Stimulated activated CD4-positive, alpha-beta T cell treated with anti-CD3 and anti-CD28 coated beads, Interleukin-1b, Interleukin-23, amount 100 ng/mL, for 1 hour (primary cell): ENCODE data around the gene ISG20L2.
"Not testable (repeated sequence)": the region's sequence is repeated elsewhere in the genome, so short reads cannot be mapped to it uniquely, and the experiment has no call there.

Experiments used
- DNase-seq, 2 donors: peaks; one replicate each; pipeline ENCODE4 v3.0.0-alpha.2; 2020; ENCODE audit warnings: low read depth in 2 of 2

ISG20L2 gene

DNA sequence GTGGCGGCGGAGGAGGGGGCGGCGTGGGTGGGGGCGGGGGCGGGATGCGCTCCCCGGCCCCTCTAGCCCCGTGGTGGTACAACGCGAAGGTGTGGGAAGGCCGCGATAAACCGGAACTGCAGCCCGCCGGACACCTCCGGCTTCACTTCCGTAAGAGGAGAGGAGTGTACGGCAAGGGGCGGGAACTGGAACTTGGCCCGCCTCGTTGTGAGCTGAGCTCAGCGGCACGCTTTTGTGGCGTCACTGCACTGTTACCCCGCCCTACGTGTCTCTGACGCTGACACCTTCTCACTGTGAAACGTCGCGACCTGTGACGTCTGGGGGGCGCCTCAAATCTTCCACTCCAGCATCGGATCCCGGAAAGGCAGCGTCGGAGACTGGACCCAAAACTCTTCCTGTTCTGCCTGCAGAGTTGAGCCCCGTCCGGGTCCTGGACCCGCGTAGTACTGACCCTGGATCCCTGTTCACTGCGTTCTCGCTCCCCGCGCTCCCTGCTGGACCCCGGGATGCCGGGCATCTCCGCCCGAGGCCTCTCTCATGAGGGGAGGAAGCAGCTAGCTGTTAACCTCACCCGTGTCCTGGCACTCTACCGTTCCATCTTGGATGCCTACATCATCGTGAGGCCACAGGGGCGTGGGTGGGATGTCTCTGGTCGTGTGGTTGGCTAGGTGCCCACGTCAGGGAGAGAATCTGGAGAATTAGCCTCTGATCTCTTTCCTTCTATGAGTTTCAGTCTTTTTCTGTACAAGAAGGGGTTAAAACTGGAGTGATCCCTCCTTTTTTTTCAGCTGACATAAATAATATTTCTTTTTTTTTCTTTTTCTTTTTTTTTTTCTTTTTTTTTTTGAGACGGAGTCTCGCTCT is at the start of gene ISG20L2:
TSS of gene ISG20L2 (minus strand) at position 168 of the 864 bp plus-strand sequence. CDS start 1,114 bp downstream, outside the sequence.
- DNase-seq: peak; percentile 79 to 83

DNA sequence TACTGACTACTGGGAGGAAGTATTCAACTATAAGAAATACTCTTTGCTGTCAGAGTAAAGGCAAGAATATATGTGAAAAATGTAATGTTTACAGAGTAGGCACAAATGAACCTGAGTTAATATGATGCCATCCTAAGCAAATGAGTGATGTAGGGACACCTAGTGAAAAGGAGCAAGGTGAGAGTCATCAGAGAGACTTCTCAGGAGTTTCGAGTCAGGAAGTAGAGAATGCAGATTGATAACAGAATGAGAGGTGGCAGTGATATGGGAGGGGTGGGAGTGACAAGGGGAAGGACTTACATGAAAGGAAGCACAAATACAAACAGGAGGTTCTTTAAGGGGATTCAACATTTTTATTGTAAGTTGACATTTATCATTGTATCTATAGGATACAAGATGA is 49.0 kb upstream of the ISG20L2 start:
- no peak for DNase-seq

- no peak for DNase-seq
Observed at GRCh38 chr1:156776942-156777341, 48.4 kb upstream of the ISG20L2 start.

GRCh38 chr1:156775799-156776198 is 47.2 kb upstream of the ISG20L2 start:
- DNase-seq: no peak

DNA sequence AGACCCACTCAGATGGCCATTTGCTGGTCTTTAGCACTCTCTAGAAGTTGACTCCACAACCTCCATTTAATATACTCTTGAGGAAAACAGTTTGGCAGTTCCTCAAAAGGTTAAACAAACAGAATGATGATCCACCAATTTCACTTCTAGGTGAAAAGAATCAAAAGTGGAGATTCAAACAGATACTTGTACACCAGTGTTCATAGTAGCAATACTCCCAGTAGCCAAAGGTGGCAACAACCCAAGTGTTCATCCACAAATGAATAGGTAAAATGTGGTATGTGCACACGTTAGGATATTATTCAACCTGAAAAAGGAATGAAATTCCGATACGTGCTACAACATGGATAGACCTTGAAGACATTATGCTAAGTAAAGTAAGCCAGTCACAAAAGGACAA is 45.0 kb upstream of the ISG20L2 start:
- DNase-seq: no peak

DNA sequence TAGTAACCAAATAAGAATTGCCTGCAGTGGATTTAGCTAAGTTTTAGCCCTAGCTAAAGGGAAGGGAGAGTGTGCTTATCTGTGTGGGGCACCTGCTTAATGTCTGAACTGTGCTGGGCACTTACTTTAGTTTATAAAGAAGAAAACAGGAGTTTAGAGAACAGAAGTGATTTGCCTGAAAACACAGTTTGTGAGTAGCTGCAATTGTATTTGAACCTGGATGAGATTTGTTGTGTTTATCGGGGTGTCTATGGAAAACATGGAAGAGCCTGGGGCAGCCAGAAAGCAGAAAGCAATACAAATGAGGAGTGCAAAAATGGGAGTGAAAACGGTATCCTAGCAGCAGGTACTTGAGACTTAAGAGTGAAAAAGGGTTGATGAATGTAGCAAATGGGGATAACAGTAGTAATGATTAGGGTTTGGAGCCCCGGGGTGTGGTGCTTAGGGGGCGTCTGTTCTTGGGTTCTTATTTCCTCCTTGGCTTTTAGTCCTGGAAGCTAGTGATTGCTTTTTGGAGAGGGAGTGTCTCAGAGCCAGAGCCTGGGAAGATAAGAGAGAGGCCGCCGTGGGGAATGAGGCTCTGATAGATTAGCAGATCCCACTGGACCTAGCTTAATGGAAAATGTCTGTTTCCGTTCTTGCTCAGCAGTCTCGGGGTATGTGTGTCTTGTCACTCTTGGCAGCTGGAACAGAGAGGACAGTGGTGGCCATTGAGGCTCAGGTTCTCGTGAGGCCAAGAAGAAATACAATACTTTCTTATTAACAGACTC is 44.3 kb upstream of the ISG20L2 start:
- no peak for DNase-seq

GRCh38 chr1:156772222-156772621 is 43.7 kb upstream of the ISG20L2 start:
- DNase-seq: no peak

GRCh38 chr1:156768610-156769295 is 40.2 kb upstream of the ISG20L2 start:
- no peak for DNase-seq

GRCh38 chr1:156767879-156768604 is 39.5 kb upstream of the ISG20L2 start:
- no peak for DNase-seq

- peak; percentile 83 to 93 for DNase-seq
Observed at GRCh38 chr1:156767101-156767878, 38.7 kb upstream of the ISG20L2 start, which contains the start of gene PRCC. Gene PRCC (plus strand): TSS chr1:156767535. CDS start chr1:156767772, 237 bp downstream.

DNA sequence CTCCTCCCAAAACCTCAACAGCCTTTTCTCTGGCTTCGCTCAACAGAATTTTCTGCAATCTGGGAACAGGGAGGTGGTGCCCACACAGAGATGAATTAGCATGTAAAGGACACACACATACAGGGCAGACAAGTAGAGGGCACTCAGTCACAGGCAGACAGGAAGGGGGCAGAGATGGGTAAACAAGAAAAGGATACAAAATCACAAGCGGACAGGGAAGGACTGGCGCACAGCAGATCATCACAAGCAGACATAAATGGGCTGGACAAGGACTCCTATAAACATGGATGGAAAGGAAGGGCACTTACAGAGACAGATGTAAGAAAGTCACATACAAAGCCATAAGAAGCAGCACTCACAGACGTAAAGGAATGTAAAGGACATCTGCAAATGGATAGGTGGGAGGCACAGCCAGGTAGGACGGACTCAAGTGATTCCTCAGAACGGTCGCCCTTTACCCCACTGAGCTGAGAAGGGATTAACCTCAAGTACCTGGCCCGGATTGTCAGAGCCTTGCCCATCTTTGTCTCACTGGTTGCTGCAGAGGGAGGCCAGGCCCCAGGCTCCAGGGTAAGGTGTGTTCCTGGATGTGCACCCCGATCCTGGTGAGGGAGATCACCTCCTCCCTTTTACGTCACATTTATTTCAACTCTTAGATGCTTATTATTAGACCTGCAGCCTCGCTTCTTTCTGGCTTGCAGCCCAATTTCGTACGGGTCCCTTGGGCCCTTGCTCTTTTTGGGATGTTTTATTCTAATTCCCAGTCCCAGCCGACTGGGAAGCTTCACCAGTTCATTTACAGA is 37.9 kb upstream of the ISG20L2 start:
- no peak for DNase-seq

- no peak for DNase-seq
Observed at GRCh38 chr1:156765666-156766065, 37.1 kb upstream of the ISG20L2 start.

DNA sequence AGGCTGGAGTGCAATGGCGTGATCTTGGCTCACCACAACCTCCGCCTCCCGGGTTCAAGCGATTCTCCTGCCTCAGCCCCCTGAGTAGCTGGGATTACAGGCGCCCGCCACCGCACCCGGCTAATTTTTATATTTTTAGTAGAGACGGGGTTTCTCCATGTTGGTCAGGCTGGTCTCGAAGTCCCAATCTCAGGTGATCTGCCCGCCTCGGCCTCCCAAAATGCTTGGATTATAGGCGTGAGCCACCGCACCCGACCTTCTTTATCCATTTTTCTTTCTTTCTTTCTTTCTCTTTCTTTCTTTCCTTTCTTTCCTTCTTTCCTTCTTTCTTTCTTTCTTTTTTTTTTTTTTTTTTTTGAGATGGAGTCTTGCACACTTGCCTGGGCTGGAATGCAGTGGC is 36.6 kb upstream of the ISG20L2 start:
- DNase-seq: not testable (repeated sequence)

DNA sequence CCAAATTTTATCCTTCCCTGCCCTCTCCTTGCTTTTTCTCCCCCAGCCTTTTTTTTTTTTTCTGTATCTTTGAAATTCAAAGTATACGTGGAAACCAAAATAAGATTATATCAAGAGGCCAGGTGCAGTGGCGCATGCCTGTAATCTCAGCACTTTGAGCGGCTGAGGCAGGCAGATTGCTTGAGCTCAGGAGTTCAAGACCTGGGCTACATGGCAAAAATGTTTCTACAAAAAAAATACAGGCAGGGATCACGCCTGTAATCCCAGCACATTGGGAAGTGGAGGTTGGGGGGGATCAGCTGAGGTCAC is 32.2 kb upstream of the ISG20L2 start:
- DNase-seq: no peak

GRCh38 chr1:156760092-156760795 is 31.7 kb upstream of the ISG20L2 start:
- DNase-seq: no peak

DNA sequence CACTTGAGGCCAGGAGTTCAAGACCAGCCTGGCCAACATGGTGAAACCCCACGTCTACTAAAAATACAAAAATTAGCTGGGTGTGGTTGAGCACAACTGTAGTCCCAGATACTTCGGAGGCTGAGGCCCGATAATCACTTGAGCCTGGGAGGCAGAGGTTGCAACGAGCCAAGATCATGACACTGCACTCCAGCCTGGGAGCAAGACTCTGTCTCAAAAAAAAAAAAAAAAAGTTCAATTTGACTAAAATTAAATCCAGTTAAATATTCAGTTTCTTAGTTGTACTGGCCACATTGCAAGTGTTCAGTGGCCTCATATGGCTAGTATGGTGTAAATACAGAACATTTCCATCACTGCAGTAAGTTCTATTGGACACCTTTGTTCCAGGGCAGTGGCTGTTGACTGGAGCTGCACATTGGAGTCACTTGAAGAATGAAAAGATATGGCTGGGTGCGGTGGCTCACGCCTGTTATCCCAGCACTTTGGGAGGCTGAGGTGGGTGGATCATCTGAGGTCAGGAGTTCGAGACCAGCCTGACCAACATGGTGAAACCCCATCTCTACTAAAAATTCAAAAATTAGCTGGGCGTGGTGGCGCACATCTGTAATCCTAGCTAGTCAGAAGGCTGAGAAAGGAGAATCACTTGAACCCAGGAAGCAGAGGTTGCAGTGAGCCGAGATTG is 29.1 kb upstream of the ISG20L2 start:
- not testable (repeated sequence) for DNase-seq

GRCh38 chr1:156756355-156756754 is 27.8 kb upstream of the ISG20L2 start:
- no peak for DNase-seq

DNA sequence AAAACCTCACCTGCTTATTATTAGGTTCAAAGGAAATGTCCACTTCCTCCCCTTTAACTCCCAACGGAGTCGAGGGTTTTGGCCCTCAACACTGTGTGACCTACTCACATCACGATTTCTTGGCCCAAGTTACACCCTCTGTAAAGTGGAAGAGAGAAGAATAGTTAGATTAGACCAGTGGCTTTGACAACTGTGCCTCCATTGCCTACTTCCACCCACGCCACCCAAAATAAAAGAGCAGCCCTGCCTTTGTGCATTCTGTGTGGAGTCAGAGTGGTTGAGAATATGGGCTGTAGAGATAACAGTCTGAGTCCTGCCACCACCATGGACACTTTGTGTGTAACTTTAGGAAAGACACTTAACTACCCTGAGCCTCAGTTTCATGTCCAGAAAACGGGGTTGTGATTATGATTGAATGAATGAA is 27.0 kb upstream of the ISG20L2 start:
- DNase-seq: no peak

- DNase-seq: no peak
Observed at GRCh38 chr1:156754219-156754618, 25.7 kb upstream of the ISG20L2 start.
